SKM-1 treated with dmso at 0.1 percent for 144 hours (cell line): Measurements from ENCODE around the gene GAL3ST1.
"Not testable (repeated sequence)": the region's sequence is repeated elsewhere in the genome, so short reads cannot be mapped to it uniquely, and the experiment has no call there.

Source experiments
- DNase-seq: peaks from one replicate; lab custom pipeline; 2025; ENCODE audit not compliant: unreplicated experiment; lab: John Stamatoyannopoulos, UW

GAL3ST1 gene

DNA sequence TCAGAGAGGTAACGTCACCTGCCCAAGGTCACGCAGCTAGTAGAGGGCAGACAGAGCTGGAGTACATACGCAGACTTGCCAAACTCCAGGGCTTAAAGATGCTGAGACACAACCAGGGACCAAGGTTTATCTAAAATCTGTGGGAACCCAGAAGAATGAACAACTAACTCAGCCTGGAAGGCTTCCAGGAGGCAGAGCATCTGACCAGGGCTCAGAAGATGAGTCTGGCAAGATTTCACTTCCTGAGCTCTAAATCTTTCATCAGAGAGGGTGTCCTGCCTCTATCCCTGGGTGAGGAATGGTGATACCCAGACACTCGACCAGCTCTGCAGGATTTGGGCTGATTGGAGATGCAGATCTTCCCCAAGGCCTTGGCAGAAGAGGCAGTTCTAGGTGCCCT, 9.1 kb downstream of the GAL3ST1 start:
- DNase-seq = no peak

DNA sequence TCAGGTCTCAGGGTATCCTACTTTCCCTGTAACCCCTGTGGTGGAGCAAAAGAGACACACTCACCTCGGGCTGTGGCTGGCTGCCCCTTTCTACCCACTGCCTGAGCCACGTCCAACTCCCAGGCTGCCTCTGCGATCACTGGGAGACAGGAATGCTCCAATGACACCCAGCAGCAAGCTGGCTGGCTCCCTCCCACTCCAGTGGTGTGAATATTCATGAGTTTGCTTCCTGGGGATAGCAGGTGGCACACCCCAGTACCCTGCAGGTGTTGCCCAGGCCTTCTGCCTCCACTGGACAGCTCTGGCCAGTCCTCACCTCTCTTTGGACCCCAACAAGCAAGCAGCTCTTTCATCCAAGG, 9.7 kb downstream of the GAL3ST1 start:
- no peak for DNase-seq

DNA sequence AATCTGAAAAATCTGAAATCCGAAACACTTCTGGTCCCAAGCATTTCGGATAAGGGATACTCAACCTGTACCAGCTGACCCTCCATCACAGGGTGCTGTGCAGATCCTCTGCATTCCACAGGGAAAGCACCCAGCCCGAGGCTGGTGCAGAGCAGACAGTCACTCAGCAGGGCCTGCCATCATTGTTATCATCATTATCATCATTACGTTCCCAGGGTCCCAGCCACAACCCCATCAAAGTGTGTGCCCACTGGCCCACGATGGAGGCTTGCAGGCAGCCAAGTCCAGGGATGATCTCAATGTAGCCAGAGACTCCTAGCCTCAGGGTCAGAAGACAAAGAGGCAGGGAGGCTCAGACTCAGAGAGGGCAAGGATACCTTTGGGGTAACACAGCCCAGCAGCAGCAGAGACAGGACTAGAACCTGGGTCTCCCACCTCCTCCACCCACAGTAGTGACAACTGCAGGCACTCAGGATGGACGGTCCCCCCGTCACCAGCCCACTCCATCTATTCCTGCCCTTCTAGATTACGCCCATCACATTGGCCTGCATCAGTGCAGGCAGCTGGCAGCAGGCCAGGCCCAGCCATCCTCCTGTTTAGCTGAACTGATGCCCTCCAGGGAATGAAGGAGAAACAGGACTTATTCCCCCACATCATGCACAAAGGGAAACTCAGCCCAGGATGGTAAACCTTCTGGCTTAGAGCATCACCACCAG, 10.3 kb downstream of the GAL3ST1 start:
- DNase-seq = no peak

DNA sequence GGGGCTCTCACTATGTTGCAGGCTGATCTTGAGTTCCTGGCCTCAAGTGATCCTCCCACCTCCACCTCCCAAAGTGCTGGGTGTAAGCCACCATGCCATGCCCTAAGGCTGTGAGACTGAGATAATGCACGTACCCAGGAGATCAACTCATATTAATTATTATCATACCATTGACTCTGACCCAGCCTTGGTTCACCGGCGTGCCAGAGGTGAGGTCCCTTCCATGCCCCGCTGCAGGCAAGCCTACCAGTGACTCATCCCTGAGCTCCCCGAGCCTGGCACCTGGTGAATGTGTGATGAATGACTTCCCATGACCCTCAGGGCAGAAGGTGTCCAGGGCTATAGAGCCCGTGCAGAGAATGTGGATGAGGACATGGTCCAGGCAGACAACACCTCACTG, 12.1 kb downstream of the GAL3ST1 start:
- no peak for DNase-seq

DNA sequence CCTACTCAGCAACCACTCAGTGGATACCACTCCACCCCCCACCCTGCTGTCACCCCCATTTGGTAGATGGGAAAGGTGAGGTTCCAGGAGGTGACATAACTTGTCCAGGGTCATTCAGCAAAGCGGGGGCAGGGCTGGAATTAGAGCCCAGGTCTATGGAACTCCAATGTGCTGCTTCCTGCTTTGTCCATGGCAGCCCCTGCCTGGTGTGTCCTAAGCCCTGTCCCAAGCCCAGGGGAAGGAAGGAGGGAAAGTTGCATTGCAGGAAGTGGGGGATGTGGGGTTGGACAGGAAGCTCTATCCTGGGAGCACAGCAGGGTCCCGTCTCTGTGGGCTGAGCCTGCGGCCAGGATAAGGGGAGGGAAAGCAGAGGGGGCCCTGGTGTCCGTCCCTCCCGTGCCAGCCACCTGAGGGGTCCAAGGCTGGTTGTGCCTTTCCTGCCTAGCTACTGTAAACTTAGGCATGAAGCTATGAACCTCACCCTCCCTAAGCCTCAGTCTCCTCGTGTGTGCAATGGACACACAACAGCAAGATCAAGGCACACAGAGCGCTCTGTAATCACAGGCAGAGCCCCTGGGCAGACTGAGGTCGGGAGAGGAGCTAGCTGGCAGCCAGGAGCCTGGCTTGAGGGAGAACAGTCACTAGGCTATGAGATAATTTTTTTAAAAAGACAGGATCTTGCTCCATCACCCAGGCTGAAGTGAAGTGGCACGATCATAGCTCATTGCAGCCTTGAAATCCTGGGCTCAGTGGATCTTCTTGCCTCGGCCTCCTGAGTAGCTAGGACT, 12.9 kb downstream of the GAL3ST1 start:
- DNase-seq = no peak

DNA sequence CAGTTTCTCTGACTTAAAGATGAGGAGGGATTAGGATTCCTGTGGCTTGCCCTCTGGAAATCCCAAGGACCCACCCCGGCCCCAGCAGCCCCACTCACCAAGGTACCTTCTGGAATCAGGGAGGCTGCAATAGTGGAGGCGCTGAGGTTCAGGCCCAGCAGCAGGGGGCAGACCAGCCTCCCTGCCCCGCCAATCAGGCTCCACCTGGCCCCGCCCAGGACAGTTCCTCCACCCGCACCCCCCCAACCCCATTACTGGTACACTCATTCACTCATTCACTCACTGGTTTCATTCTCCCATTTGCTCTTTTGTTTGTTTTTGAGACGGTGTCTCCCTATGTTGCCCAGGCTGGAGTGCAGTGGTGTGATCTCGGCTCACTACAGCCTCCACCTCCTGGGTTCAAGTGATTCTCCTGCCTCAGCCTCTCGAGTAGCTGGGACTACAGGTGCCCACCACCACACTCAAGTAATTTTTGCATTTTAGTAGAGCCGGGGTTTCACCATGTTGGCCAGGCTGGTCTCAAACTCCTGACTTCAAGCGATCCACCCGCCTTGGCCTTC, 13.7 kb downstream of the GAL3ST1 start:
- DNase-seq = not testable (repeated sequence)

DNA sequence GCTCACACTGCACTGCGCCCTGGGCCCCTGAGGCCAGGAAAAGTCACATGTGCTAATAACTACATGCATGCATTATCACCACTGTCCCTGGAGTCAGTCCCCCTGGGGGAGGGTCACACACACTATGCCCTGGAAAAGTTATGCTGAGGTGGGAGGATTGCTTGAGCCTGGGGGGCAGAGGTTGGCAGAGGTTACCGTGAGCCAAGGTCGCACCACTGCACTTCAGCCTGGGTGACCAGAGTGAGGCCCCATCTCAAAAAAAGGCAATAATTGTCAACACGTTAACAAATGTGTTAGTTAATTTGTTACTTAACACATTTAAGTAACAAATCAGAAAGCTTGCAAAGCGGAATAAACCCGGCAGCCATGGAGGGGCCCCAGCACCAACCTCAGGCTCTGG, 14.6 kb downstream of the GAL3ST1 start:
- no peak for DNase-seq

DNA sequence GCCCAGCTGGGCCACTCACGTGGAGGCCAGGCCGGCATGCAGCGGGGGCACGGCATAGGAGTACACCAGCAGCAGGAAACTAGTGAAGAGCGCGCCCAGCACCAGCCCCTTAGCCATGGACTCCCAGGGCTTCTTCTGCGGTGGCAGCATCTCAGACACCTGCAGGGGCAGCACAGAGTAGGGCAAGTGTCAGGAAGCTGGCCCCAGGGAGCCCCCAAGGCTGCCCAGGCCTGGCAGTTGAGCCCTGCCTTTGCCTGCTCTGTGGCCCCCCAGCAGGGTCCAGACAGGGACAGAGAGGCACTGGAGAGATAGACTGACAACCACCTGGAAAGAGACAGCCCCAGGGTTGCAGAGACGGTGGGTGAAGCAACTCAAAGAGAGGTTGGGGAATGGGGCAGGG, 17.2 kb downstream of the GAL3ST1 start:
- no peak for DNase-seq

DNA sequence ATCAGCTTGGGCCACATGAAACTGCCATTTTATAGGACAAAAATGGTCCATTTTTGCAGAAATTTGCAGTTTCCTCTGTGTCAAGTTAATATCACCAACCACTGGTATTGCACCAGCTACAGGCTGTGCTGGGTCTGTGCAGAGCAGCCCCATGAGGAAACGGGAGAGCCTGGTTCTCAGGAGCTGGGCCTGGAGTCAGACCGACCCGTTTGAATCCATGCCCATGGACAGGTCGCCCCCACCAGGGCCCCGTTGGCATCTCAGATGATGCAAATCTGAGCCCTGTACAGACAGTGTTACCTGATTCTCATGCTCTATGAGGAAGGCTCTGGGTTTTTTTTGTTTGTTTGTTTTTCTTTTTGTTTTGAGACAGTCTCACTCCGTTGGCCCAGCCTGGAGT, 18.1 kb downstream of the GAL3ST1 start:
- DNase-seq = no peak

DNA sequence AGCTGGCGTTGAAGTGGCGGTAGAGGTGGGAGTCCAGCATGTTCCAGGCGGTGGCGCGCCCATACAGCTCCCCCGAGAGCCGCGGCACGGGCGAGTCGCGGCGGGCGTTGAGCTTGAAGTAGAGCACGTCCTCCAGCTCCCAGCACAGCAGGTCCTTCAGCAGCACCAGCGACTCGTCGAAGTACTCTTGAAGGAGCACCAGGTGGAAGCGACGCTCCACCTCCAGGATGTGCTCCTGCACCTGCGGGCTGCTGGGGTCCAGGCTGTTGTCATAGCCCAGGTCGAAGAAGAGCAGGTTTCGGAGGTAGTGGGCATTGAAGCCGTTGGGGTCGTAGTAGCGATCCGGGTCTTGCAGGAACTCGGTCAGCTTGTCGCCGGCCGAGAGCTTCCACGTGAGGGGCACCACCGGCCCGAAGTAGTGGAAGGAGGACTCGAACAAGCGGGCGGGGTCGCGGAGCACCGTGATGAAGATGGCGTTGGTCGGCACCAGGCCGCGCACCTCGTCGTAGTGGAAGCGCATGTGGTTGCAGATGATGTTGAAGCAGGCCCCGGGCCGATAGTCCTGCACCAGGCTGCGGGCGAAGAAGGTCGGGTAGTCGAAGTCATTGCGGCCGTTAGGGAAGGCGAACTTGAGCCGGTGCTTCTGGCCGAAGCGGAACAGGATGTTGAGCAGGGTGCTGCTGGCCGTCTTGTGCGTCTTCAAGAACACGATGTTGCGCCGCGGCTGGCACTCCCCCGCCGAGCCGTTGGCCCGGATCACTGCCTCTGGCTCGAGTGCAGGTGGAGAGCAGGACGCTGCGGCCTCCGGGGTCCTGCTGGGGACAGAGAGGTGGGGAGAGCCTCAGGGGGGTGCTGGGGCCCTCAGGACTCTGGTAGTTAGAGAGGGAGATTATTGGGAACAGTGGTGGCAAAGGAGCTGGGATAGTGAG, 18.9 kb downstream of the GAL3ST1 start:
- DNase-seq = no peak

DNA sequence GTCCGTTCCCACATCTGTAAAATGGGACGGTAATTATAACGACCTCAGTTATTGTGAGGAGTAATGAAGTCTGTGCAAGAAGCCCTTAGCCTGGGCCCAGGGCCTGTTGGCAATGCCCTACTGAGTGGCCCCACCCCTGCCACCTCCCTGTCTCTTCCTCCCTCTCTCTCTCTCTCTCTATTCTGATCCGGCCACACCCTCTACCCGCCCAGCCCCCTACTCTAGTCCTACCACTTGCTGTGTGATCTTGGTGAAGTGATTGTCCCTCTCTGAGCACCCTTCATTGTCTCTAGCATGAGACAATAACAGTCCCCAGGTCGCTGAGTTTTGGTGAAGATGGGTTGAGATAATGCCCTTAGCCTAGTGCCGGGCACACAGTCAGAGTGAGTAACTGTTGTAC, 20.5 kb downstream of the GAL3ST1 start:
- DNase-seq = no peak

DNA sequence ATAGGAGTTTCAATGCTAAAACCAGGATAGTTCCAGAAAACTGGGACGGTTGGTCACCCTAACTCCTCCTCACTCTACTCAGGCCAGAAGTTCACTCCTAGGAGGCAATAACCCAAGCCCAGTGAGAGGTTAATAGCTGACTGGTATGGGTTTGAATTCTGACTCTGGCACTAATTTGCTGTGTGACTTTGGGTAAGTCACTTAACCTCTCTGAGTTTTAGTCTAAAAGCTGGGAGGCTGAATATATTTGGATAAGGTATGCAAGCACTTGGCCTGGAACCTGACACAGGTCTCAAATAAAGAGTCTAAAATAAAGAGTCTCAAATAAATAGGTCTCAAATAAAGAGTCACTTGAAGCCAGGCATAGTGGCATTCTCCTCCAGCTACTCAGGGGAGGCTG, 21.7 kb downstream of the GAL3ST1 start:
- no peak for DNase-seq

DNA sequence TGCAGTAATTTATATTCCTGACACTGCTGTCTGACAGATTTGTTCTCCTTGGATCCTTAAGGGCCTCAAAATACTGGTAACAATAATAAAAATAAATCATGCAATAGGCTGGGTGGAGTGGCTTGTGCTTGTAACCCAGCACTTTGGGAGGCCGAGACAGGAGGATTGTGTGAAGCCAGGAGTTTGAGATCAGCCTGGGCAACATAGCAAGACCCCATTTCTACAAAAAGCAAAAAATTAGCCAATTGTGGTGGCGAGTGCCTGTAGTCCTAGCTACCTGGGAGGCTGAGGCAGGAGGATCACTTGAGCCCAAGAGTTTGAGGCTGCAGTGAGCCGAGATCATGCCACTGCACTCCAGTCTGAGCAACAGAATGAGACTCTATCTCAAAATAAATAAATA, 22.7 kb downstream of the GAL3ST1 start:
- DNase-seq = not testable (repeated sequence)

DNA sequence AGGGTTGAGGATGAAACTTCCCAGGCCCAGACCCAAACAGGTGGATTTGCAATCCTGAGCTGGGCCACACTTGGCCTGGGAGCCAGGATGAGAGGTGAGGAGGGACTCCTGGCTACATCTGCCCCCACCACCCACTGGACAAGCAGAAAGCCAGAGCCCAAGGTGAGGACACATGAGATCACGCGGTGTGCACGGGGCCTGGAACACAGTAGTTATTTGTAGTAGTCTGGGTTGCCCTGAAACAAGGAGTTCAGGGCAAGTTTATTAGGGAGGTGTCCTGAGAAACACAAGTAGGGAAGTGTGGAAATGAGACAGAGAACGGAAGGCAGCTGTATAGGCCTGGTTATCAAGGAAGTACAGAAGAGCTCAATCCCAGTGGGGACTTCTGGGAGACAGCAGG, 27.3 kb downstream of the GAL3ST1 start:
- DNase-seq = no peak

DNA sequence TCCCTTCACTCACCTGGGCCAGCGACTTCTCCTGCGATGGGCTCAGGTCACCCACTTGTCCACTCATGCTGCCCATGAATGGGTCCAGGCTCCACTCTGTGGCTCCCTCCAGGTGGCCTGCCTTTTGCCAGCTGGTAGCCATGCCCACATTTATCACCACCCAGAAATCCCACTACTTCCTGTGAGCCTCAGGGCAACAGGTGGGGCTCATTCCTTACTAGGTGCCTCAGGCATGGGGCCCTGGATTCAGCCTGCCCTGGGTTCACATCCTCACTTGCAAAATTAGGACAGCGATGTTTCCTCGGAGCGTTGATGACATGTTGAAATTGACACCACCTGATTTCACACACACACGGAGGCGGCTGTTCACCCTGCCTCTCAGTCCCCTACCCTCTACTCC, 27.8 kb downstream of the GAL3ST1 start, which contains the start of gene SEC14L6:
Gene SEC14L6, minus strand, starts transcription at position 126 of the 400 bp plus-strand sequence. Its CDS starts 59 bp downstream, at position 67.
- DNase-seq = no peak

DNA sequence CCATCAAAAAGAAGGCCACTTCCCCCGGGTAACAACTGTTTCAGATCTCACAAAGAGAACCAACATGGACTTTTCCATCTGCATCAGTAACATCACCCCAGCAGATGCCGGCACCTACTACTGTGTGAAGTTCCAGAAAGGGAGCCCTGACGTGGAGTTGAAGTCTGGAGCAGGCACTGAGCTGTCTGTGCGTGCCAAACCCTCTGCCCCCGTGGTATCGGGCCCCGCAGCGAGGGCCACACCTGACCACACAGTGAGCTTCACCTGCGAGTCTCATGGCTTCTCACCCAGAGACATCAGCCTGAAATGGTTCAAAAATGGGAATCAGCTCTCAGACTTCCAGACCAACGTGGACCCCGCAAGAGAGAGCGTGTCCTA, 31.7 kb downstream of the GAL3ST1 start:
- no peak for DNase-seq

DNA sequence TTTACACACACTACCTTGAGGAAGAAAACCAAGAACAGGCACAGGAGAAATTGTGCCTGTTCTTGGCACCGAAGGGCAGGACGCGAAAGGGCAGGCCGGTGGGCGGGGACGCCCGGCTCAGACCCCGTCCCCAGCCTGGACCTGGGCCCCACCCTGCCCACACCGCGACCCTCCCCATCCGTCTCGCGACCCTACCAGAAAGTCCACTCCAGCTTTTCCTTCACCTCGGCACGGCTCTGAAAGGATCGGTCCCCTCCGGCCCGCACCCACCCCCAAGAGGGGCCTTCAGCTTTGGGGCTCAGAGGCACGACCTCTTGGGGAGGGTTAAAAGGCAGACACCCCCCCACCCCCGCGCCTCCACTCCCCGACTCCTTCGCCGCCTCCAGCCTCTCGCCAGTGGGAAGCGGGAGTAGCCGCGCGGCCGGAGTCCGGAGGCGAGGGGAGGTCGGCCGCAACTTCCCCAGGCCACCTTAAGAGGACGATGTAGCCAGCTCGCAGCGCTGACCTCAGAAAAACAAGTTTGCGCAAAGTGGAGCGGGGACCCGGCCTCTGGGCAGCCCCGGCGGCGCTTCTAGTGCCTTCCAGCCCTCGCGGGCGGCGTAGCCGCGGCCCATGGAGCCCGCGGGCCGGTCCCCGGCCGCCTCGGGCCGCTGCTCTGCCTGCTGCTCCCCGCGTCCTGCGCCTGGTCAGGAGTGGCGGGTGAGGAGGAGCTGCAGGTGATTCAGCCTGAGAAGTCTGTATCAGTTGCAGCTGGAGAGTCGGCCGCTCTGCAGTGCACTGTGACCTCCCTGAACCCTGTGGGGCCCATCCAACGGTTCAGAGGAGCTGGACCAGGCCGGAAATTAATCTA, 32.3 kb downstream of the GAL3ST1 start:
- no peak for DNase-seq

DNA sequence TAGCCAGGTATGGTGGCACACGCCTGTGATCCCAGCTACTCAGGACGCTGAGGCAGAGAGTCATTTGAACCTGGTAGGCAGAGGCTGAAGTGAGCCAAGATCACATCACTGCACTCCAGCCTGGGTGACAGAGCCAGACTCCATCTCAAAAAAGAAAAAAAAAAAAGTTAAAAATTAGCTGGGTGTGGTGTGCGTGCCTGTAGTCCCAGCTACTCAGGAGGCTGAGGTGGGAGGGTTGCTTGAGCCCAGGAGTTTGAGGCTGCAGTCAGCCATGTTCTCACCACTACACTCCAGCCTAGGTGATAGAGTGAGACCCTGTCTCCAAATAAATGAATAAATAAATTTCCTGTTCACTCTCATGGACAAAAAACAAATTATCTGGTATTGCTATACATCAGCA, 33.0 kb downstream of the GAL3ST1 start:
- not testable (repeated sequence) for DNase-seq

DNA sequence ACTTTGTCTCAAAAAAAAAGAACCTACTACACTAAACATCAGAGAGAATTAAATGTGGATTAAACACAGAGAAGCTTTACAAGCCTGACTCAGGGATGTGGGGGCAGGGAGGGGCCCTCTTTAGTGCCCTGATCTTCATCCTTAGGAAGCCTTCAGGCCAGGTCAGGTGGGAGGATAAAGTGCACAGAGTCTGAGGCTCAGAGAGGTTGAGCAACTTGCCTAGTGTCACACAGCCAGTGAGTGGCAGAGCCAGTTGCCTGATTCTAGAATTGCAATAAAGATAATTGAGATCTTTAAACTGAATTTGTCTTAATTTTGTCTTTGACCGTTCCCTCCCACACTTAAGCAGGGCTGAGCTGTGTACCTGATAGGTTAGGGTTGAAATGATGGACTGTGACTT, 35.1 kb downstream of the GAL3ST1 start:
- no peak for DNase-seq

DNA sequence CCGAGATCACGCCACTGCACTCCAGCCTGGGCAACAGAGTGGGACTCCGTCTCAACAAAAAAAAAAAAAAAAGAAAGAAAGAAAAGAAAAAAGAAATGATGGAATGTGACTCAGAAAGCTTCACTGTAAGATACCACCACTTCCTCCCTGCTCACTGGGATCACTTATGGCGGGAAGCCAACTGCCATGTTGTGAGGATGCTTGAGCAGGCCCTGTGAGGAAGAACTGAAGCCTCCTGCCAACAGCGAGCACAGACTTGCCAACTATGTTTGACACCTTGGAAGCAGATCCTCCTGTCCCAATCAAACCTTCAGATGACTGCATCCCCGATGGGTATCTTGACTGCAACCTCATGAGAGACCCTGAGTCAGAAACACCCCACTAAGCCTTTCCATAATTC, 36.2 kb downstream of the GAL3ST1 start:
- no peak for DNase-seq
